ENCODE measurements around the gene ATP10B.

DNA sequence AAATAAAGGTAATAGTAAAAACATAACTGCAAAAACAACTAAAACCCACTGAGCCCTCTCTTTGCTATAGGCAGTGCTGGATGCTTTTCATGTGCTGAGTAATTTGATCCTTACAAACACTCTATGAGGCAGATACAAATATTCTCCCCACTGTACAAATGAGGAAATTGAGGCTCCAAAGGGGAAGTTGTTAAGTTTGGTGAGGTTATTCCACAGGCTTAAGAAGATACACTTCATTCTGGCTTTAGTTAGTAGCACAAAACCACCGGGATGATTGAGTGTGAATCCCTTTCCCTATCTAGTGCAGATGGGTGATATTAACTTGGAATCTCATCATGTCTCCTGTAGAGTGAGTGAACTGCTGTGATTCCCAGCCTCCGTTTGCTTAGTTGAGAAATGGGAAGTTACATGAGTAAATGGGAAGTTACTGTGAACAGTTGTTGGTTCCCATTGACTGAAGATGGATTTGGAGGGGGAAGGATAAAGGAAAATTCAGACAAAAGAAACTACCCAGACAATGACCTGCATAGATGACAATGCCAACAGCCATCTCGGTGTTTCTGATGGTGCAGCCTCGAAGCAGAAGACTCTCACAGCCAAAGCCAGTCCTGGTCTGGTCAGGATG is 208.3 kb downstream of the ATP10B start:
- TF ChIP-seq E2F4 (CRISPR knock-in tag; IDR thresholded peaks at IDR 0.05; ENCODE audit: borderline replicate concordance, low read depth) (no peak), CTCF (IDR thresholded peaks at IDR 0.05) (no peak), CREB1 (CRISPR knock-in tag; IDR thresholded peaks at IDR 0.05) (no peak), IRF2 (CRISPR knock-in tag; IDR thresholded peaks at IDR 0.05; ENCODE audit: borderline replicate concordance, low read depth) (no peak), NFE2L1 (CRISPR knock-in tag; IDR thresholded peaks at IDR 0.05) (no peak), E2F5 (CRISPR knock-in tag; IDR thresholded peaks at IDR 0.05) (no peak), ZNF671 (CRISPR knock-in tag; IDR thresholded peaks at IDR 0.05) (no peak)
- TF ChIP-seq, protein P1, sequence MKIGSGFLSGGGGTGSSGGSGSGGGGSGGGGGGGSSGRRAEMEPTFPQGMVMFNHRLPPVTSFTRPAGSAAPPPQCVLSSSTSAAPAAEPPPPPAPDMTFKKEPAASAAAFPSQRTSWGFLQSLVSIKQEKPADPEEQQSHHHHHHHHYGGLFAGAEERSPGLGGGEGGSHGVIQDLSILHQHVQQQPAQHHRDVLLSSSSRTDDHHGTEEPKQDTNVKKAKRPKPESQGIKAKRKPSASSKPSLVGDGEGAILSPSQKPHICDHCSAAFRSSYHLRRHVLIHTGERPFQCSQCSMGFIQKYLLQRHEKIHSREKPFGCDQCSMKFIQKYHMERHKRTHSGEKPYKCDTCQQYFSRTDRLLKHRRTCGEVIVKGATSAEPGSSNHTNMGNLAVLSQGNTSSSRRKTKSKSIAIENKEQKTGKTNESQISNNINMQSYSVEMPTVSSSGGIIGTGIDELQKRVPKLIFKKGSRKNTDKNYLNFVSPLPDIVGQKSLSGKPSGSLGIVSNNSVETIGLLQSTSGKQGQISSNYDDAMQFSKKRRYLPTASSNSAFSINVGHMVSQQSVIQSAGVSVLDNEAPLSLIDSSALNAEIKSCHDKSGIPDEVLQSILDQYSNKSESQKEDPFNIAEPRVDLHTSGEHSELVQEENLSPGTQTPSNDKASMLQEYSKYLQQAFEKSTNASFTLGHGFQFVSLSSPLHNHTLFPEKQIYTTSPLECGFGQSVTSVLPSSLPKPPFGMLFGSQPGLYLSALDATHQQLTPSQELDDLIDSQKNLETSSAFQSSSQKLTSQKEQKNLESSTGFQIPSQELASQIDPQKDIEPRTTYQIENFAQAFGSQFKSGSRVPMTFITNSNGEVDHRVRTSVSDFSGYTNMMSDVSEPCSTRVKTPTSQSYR (CRISPR knock-in tag; IDR thresholded peaks at IDR 0.05): no peak
- TF ChIP-seq, protein P2, sequence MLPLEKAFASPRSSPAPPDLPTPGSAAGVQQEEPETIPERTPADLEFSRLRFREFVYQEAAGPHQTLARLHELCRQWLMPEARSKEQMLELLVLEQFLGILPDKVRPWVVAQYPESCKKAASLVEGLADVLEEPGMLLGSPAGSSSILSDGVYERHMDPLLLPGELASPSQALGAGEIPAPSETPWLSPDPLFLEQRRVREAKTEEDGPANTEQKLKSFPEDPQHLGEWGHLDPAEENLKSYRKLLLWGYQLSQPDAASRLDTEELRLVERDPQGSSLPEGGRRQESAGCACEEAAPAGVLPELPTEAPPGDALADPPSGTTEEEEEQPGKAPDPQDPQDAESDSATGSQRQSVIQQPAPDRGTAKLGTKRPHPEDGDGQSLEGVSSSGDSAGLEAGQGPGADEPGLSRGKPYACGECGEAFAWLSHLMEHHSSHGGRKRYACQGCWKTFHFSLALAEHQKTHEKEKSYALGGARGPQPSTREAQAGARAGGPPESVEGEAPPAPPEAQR (CRISPR knock-in tag; IDR thresholded peaks at IDR 0.05): no peak

All from WTC11 (cell line).